ENCODE measurements around the gene CTNNA1.

GRCh38 chr5:138793575-138793974, 40.4 kb downstream of the CTNNA1 start:
- TF ChIP-seq, protein P1, sequence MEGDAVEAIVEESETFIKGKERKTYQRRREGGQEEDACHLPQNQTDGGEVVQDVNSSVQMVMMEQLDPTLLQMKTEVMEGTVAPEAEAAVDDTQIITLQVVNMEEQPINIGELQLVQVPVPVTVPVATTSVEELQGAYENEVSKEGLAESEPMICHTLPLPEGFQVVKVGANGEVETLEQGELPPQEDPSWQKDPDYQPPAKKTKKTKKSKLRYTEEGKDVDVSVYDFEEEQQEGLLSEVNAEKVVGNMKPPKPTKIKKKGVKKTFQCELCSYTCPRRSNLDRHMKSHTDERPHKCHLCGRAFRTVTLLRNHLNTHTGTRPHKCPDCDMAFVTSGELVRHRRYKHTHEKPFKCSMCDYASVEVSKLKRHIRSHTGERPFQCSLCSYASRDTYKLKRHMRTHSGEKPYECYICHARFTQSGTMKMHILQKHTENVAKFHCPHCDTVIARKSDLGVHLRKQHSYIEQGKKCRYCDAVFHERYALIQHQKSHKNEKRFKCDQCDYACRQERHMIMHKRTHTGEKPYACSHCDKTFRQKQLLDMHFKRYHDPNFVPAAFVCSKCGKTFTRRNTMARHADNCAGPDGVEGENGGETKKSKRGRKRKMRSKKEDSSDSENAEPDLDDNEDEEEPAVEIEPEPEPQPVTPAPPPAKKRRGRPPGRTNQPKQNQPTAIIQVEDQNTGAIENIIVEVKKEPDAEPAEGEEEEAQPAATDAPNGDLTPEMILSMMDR (conservative IDR thresholded peaks at IDR 0.05; ENCODE audit: low read depth, low read length) = no peak
- TF ChIP-seq EZH2 (IDR thresholded peaks at IDR 0.05; ENCODE audit: low read length, unreplicated experiment) (no peak), EZH2phosphoT487 (IDR thresholded peaks at IDR 0.05; ENCODE audit: borderline replicate concordance, low read length) (no peak)

Measured in PC-3 (cell line).